Measurements from ENCODE around the gene CMTM1.
A peak's percentile ranks its signal among the peaks of the same experiment; 100 is the strongest.

DNA sequence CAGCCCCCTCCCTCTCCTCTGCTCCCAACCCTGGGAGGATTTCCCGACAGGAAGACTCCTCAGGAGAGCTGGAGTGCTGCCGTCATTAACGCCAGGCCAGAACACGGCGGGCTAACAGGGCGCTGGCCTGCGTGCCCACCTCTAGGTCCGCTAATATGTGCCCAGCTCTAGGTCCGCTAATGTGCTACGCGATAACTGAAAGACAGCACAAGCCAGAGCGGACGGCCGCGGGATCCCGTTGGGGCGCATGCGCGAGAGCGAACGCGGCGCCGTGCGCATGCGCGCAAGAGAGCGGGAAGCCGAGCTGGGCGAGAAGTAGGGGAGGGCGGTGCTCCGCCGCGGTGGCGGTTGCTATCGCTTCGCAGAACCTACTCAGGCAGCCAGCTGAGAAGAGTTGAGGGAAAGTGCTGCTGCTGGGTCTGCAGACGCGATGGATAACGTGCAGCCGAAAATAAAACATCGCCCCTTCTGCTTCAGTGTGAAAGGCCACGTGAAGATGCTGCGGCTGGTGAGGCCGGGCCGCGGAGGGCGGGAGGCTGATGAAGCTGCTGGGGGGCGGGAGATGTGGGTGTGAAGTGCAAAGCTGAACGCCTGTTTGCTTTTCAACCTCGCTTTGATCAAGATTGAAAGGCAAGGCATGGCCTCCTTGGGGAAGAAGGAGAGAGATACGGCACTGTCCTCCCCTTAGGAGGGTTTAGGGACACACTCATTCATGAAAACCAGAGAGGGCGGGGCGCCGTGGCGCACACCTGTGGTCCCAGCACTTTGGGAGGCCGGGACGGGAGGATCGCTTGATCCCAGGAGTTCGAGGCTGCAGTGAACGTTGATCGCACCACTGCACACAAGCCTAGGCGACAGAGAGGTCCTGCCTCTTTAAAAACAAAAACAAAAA is 13.7 kb upstream of the CMTM1 start, which contains the start of gene CKLF:
- TF ChIP-seq, protein P1, sequence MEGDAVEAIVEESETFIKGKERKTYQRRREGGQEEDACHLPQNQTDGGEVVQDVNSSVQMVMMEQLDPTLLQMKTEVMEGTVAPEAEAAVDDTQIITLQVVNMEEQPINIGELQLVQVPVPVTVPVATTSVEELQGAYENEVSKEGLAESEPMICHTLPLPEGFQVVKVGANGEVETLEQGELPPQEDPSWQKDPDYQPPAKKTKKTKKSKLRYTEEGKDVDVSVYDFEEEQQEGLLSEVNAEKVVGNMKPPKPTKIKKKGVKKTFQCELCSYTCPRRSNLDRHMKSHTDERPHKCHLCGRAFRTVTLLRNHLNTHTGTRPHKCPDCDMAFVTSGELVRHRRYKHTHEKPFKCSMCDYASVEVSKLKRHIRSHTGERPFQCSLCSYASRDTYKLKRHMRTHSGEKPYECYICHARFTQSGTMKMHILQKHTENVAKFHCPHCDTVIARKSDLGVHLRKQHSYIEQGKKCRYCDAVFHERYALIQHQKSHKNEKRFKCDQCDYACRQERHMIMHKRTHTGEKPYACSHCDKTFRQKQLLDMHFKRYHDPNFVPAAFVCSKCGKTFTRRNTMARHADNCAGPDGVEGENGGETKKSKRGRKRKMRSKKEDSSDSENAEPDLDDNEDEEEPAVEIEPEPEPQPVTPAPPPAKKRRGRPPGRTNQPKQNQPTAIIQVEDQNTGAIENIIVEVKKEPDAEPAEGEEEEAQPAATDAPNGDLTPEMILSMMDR (IDR thresholded peaks at IDR 0.05): no peak
- TF ChIP-seq POLR2A (IDR thresholded peaks at IDR 0.05) (peak; percentile 64 to 70), POLR2AphosphoS5 (IDR thresholded peaks at IDR 0.05) (peak; percentile 79 to 93 (median 90))

All from sigmoid colon (tissue), 4 donors.